ENCODE measurements around the gene DCTN2.
"Not testable (repeated sequence)": the region's sequence is repeated elsewhere in the genome, so short reads cannot be mapped to it uniquely, and the experiment has no call there.

DCTN2 gene

GRCh38 chr12:57576613-57577160 is 29.7 kb upstream of the DCTN2 start:
- no peak for DNase-seq (ENCODE audit: low read depth)

- DNase-seq (ENCODE audit: low read depth) = no peak
Observed at GRCh38 chr12:57575771-57576612, 29.0 kb upstream of the DCTN2 start.

- DNase-seq (ENCODE audit: low read depth) = no peak
Observed at GRCh38 chr12:57574795-57575194, 27.8 kb upstream of the DCTN2 start.

GRCh38 chr12:57571926-57572762 is 25.2 kb upstream of the DCTN2 start:
- no peak for DNase-seq (ENCODE audit: low read depth)

GRCh38 chr12:57570438-57570837 is 23.4 kb upstream of the DCTN2 start:
- DNase-seq (ENCODE audit: low read depth) = not testable (repeated sequence)

- no peak for DNase-seq (ENCODE audit: low read depth)
Observed at GRCh38 chr12:57569858-57570257, 22.9 kb upstream of the DCTN2 start.

GRCh38 chr12:57568838-57569237 is 21.8 kb upstream of the DCTN2 start:
- no peak for DNase-seq (ENCODE audit: low read depth)

- no peak for DNase-seq (ENCODE audit: low read depth)
Observed at GRCh38 chr12:57564178-57564740, 17.3 kb upstream of the DCTN2 start.

GRCh38 chr12:57563358-57563757 is 16.4 kb upstream of the DCTN2 start:
- no peak for DNase-seq (ENCODE audit: low read depth)

- DNase-seq (ENCODE audit: low read depth) = not testable (repeated sequence)
Observed at GRCh38 chr12:57561117-57561516, 14.1 kb upstream of the DCTN2 start.

- DNase-seq (ENCODE audit: low read depth) = no peak
Observed at GRCh38 chr12:57560516-57560915, 13.5 kb upstream of the DCTN2 start.

GRCh38 chr12:57558864-57559263 is 11.9 kb upstream of the DCTN2 start:
- no peak for DNase-seq (ENCODE audit: low read depth)

- DNase-seq (ENCODE audit: low read depth) = no peak
Observed at GRCh38 chr12:57554897-57555296, 7.9 kb upstream of the DCTN2 start.

GRCh38 chr12:57554453-57554852 is 7.5 kb upstream of the DCTN2 start:
- DNase-seq (ENCODE audit: low read depth) = no peak

GRCh38 chr12:57553343-57554202 is 6.6 kb upstream of the DCTN2 start:
- no peak for DNase-seq (ENCODE audit: low read depth)

- no peak for DNase-seq (ENCODE audit: low read depth)
Observed at GRCh38 chr12:57552835-57553313, 5.9 kb upstream of the DCTN2 start.

GRCh38 chr12:57552306-57552651 is 5.3 kb upstream of the DCTN2 start:
- DNase-seq (ENCODE audit: low read depth) = no peak

GRCh38 chr12:57551637-57552305 is 4.8 kb upstream of the DCTN2 start:
- DNase-seq (ENCODE audit: low read depth) = no peak

- DNase-seq (ENCODE audit: low read depth) = no peak
Observed at GRCh38 chr12:57550641-57551549, 3.9 kb upstream of the DCTN2 start.
